Right lobe of liver (tissue), 4 donors: ENCODE data around the gene ABCC1.

Experiments
- CTCF ChIP-seq, 4 donors: fragments of 200-600 bp in 3 of 4; fragments of 450-650 bp in 1 of 4; IDR thresholded peaks; one replicate each; pipeline versions ENCODE4 v1.5.1 to v1.8.0; 2016 to 2022; ENCODE audit warnings: antibody characterized with exemption in 4 of 4, mild to moderate bottlenecking in 2 of 4
- POLR2A ChIP-seq: fragments of 450-650 bp; IDR thresholded peaks from one replicate; pipeline ENCODE4 v1.6.1; 2017; ENCODE audit warnings: antibody characterized with exemption, mild to moderate bottlenecking
- donor health status: DM: no; HTN: no; CAD: no.
- donor health status: DM: no; HTN: no; CAD: no.
- donor health status: DM: no; HTN: yes; CAD: no.

GRCh38 chr16:16101585-16101984, 152.2 kb downstream of the ABCC1 start:
- TF ChIP-seq CTCF (IDR thresholded peaks at IDR 0.05) (no peak), POLR2A (no peak)
